SH-SY5Y (cell line): ENCODE results near the gene CPNE4.

Source experiments
- GATA2 ChIP-seq: IDR thresholded peaks from 2 replicates; pipeline ENCODE4 v1.6.1; 2011; ENCODE audit warnings: mild to moderate bottlenecking, low read depth, low read length
- GATA3 ChIP-seq: IDR thresholded peaks from 2 replicates; pipeline ENCODE4 v1.6.1; 2011; ENCODE audit warnings: low read depth, mild to moderate bottlenecking, low read length, moderate library complexity

GRCh38 chr3:131543714-131544113 lies 491.1 kb downstream of the CPNE4 start:
- TF ChIP-seq GATA3 (no peak), GATA2 (no peak)
